ENCODE results near the gene NPAS3.

NPAS3 gene

DNA sequence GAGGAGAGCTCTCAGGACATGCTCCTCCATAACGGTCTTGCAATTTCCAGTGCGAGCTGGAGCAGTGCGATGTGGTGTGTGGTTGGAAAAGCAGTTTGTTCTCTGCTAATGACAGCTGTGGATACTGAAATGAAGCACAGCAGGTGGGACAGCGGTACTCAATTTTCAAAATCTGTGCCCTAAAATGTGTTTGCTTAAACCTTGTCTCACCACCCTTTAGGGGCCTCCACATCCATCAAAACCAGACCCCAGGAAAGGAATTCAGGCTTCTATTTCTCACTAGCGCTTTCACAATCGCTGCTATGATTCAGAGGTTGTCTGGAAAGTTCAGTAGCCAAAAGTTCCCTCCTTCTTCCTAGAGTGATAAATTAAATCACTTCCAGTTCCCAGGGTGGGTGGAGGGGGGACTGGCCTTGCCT is 571.4 kb downstream of the NPAS3 start:
- TF ChIP-seq, protein P1, sequence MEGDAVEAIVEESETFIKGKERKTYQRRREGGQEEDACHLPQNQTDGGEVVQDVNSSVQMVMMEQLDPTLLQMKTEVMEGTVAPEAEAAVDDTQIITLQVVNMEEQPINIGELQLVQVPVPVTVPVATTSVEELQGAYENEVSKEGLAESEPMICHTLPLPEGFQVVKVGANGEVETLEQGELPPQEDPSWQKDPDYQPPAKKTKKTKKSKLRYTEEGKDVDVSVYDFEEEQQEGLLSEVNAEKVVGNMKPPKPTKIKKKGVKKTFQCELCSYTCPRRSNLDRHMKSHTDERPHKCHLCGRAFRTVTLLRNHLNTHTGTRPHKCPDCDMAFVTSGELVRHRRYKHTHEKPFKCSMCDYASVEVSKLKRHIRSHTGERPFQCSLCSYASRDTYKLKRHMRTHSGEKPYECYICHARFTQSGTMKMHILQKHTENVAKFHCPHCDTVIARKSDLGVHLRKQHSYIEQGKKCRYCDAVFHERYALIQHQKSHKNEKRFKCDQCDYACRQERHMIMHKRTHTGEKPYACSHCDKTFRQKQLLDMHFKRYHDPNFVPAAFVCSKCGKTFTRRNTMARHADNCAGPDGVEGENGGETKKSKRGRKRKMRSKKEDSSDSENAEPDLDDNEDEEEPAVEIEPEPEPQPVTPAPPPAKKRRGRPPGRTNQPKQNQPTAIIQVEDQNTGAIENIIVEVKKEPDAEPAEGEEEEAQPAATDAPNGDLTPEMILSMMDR (IDR thresholded peaks at IDR 0.05; ENCODE audit: low read depth, low read length) = no peak
- H3K4me3 ChIP-seq (ENCODE audit: low read depth, low read length) = no peak overlapping the region

DNA sequence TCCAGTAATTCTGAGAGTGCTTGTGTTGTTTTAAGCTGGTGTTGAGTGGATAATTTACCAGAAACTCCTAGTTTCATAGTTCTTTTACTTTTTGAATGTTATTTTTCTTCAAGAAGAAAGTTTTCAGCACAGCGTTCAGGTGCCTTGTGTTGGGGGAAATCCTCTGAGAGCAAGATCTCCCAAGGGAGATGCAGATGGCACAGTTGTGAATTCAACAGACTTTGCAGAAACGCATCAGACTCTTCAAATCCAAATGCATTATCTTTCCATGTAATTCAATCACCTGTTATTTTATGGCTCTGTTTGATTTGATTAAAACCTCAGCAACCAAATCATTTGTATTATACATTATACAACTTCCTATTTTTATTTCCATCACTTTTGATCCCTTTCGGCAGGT is 572.3 kb downstream of the NPAS3 start:
- TF ChIP-seq, protein P1 (IDR thresholded peaks at IDR 0.05; ENCODE audit: low read depth, low read length) = no peak
- H3K4me3 ChIP-seq (ENCODE audit: low read depth, low read length) = no peak overlapping the region

DNA sequence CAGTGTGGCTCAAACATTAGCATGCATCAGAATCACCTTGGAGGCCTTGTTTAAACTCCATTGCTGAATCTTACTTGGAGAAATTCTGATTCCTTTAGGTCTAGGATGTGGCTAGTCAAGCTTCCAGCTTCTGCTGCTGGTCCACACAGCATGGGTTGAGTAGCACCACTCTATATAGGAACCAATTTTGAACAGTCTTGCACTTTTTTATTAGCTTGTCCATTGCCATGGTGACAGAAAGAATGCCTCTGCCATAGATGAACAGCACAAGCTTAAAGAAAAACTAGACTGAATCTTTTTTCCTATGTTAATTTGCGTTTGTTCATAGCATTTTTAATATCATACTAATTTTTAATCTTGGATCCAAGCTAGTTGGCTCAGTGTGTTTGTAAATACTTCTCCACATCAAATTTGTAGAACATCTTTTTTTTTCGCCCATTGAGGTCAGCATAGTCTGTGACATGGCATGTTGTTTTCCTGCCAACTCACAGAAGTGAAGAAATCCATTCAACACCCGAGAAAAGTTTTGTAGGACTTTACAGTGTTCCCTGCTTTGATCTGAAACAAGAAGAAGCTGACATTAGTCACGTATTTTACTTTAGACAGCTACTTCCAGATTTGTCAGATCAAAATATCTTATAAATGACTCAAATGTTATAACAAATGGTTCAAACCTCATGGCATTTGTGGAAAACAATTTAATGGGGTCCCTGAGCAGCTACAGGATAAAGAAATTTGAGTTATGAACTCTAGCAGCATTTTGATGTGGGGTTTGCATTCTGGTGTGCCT is 573.4 kb downstream of the NPAS3 start:
- H3K4me3 ChIP-seq (ENCODE audit: low read depth, low read length) = no peak overlapping the region
- TF ChIP-seq, protein P1 (IDR thresholded peaks at IDR 0.05; ENCODE audit: low read depth, low read length) = no peak

DNA sequence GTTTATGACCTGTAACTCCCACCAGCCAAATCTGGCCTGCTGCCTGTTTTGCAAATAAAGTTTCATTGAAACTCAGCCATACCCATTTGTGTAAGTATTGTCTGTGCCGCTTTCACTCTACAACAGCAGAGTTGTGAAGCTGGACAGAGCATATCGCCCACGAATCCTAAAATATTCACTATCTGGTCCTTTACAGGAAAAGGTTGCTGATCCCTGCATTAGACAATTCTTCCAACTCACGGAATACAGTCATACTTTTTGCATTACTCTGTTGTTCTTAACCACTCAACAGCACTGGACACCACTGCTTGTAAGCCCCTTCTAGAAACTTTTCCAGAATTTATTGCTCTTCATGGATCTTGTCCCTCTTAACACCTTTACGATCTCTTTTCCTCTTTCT is 576.8 kb downstream of the NPAS3 start:
- H3K4me3 ChIP-seq (ENCODE audit: low read depth, low read length) = no peak overlapping the region
- TF ChIP-seq, protein P1 (IDR thresholded peaks at IDR 0.05; ENCODE audit: low read depth, low read length) = no peak

DNA sequence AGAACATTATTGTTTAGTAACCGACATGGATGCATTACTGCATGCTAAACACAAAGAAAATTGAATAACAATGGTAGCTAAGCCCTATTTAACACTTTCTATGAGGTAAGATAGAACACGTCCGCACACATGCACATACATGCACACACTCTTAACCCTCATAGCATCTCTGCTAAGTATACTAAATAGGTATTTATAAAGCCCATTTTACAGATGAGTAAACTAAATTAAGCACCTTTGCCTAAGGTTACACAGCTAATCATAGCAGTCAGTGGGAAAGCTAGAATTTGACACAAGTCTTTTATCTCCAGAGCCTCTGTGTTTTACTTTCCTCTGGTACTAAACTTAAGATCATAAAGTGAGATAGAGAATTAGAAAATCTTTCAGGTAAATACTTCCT is 577.2 kb downstream of the NPAS3 start:
- TF ChIP-seq, protein P1 (IDR thresholded peaks at IDR 0.05; ENCODE audit: low read depth, low read length) = no peak
- H3K4me3 ChIP-seq (ENCODE audit: low read depth, low read length) = no peak overlapping the region

DNA sequence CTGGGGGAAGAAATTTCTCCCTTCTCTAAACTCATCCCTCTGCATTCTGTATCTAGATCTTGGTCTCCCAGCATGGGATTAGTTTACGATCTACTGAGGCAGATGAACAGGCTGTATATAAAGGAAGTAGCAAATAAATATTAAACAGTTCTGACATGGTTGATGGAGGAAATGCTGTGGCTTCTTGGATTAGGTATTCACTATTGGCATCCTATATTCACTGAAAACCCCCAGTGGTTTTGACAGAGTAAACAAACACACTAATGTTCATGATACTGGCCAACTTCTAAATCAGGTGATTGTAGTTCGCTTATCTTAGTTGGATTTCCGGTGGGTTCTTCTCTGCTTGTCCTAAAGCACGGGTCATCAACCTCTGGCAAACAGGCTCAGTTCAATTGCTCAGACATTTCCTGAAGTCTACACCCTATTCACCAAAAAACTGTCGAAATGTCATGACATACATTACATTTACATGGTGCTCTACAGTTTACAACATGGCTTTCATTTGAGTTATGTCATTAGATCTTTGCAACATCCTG is 578.3 kb downstream of the NPAS3 start:
- TF ChIP-seq, protein P1 (IDR thresholded peaks at IDR 0.05; ENCODE audit: low read depth, low read length) = no peak
- H3K4me3 ChIP-seq (ENCODE audit: low read depth, low read length) = no peak overlapping the region

DNA sequence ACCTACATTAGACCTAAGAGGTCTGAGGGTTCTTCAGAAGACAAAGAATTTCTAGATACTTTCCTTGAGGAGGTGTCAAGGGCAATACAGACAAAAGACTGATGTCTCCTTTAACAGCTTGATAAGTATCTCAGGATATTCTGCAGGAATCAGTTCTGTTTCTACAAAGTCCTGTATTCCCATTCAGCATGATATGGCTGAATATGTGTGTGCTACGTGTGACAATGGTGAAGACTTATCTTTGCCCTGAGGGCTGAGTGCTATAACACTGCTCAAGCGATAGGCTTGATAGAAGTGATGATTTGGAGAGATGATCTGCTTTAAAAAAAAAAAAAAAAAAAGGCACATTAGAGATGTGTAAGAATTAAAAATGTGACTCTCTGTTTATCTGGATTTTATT is 582.5 kb downstream of the NPAS3 start:
- TF ChIP-seq, protein P1 (IDR thresholded peaks at IDR 0.05; ENCODE audit: low read depth, low read length) = no peak
- no peak overlapping the region for H3K4me3 ChIP-seq (ENCODE audit: low read depth, low read length)

All from WI38 (cell line).